Fibroblast of gingiva (primary cell): ENCODE results near the gene HOXA6.

Experiments used
- DNase-seq: peaks from one replicate; pipeline ENCODE4 v3.0.0-alpha.2; 2011; ENCODE audit warnings: low read depth

Gene HOXA6

GRCh38 chr7:27147199-27148030, at the start of gene HOXA6:
TSS of gene HOXA6 (minus strand) at chr7:27147774. CDS start at chr7:27147749, 25 bp downstream.
- DNase-seq, result no peak

GRCh38 chr7:27196287-27196767, 48.8 kb upstream of the HOXA6 start:
- DNase-seq, result peak; percentile 59

- no peak for DNase-seq
Observed at GRCh38 chr7:27194686-27195379, 47.3 kb upstream of the HOXA6 start.

GRCh38 chr7:27194002-27194352, 46.4 kb upstream of the HOXA6 start:
- no peak for DNase-seq

- DNase-seq, result no peak
Observed at GRCh38 chr7:27193335-27194001, 45.9 kb upstream of the HOXA6 start.

GRCh38 chr7:27192546-27193334, 45.2 kb upstream of the HOXA6 start:
- DNase-seq, result no peak

- DNase-seq, result no peak
Observed at GRCh38 chr7:27191833-27192545, 44.4 kb upstream of the HOXA6 start.

- DNase-seq, result no peak
Observed at GRCh38 chr7:27191161-27191731, 43.7 kb upstream of the HOXA6 start.

- DNase-seq, result no peak
Observed at GRCh38 chr7:27189997-27190748, 42.6 kb upstream of the HOXA6 start.

GRCh38 chr7:27189295-27189996, 41.9 kb upstream of the HOXA6 start:
- DNase-seq, result no peak

GRCh38 chr7:27188386-27189294, 41.1 kb upstream of the HOXA6 start:
- DNase-seq, result no peak

GRCh38 chr7:27187475-27188385, 40.2 kb upstream of the HOXA6 start:
- DNase-seq, result no peak

- DNase-seq, result no peak
Observed at GRCh38 chr7:27186668-27187474, 39.3 kb upstream of the HOXA6 start.

- no peak for DNase-seq
Observed at GRCh38 chr7:27185854-27186667, 38.5 kb upstream of the HOXA6 start.

GRCh38 chr7:27185013-27185853, 37.7 kb upstream of the HOXA6 start, which contains the start of gene HOXA11:
TSS of gene HOXA11 (minus strand) at chr7:27185232. CDS start at chr7:27185144, 88 bp downstream.
- no peak for DNase-seq
